Suppressor macrophage treated with lipopolysaccharide for 4 hours (primary cell): Measurements from ENCODE around the gene GLIS1.

Experiments
- DNase-seq: peaks from one replicate; pipeline ENCODE4 v3.0.0-alpha.2; 2020

The GLIS1 gene

GRCh38 chr1:53575141-53575954, 163.6 kb downstream of the GLIS1 start:
- no peak for DNase-seq

- no peak for DNase-seq
These were observed 164.3 kb downstream of the GLIS1 start for GRCh38 chr1:53574621-53575020.

GRCh38 chr1:53573931-53574330, 165.0 kb downstream of the GLIS1 start:
- no peak for DNase-seq

DNA sequence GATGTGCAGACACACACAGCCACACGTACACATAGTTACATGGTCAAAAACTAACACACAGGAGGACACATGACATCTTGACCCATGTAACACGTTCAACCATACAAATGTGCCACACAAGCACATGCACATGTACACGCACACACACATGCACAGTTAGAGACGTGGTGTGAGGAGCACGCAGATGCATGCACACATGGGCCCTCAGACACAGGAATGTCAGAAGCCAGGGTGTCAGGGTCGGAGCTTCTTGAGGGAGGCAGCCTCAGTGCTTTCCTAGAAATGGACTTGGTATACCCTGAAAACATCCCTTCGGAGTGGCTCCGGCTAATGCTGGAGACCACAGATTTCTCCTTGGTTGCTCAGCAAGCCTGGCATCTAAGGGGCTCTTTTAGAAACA, 165.4 kb downstream of the GLIS1 start:
- no peak for DNase-seq

DNA sequence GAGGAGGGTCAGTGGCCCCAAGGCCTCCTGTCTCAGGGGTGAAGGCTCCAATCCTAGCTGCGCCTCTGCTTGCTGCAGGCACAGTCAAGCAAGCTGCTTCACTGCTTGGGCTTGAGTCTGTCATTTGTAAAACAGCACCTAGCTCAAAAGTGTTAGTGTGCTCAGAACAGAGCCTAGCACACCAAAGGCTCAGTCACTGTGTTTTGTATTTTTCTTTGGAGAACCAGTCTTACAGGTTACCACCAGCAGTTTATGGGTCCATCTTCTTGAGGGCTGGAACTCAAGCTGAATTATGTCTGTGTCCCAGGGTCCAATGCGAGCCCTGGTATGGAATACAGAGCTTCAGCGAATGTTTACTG, 166.2 kb downstream of the GLIS1 start:
- DNase-seq = no peak

DNA sequence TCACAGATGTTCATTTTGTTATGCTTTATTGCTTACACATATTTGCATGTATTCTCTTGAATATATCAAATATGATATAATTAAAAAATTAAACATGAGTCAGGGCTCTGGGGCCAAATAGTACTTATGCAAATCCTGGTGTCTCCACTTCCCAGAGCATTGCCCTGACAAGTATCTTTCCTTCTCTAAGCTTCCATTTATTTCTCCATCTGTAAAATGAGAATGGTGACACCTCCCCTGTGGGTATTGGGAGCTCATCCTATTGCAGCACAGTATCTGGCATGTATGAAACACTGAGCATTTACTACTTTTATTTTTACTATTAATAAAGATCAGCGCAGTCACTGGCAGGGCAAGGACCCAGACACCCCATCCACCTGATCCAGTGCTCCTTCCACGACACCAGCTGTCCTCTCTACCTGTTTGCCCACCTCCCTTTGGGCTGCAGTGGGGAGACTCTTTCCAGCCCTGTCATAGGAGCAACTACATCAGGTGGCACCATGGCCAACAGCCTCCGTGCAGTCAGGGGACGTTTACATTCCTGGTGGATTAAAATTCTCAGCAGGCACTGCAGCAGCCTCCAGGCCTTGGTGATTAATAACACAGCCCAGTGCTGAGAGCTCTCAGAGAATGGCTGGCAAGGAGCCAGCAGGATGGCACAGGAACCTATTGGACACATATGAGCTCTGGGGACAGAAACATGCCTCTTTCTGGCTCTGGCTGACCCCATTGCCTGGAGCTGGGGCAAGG, 166.7 kb downstream of the GLIS1 start:
- no peak for DNase-seq

GRCh38 chr1:53568540-53568939, 170.4 kb downstream of the GLIS1 start:
- no peak for DNase-seq

GRCh38 chr1:53567851-53568250, 171.1 kb downstream of the GLIS1 start:
- no peak for DNase-seq

GRCh38 chr1:53567450-53567849, 171.5 kb downstream of the GLIS1 start:
- no peak for DNase-seq

GRCh38 chr1:53563611-53564010, 175.4 kb downstream of the GLIS1 start:
- DNase-seq = no peak

DNA sequence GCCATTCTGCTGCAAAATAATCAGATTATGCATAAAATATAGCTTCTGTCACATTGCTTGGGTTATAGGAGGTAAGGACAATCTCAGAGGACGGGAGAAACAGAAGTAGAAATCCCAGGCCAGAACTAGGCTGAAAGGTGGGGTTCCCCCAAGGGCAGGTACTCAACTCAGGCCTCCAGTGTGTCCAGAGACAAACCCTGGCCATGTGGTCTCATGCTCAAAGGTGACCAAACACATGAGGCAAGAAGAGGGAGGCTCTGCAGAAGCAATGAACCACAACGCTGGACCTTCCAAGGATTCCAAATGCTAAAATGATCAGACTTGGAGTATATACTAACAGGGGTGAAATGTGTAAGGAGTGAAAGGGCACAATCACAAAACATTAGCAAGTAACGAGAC, 176.0 kb downstream of the GLIS1 start:
- no peak for DNase-seq

DNA sequence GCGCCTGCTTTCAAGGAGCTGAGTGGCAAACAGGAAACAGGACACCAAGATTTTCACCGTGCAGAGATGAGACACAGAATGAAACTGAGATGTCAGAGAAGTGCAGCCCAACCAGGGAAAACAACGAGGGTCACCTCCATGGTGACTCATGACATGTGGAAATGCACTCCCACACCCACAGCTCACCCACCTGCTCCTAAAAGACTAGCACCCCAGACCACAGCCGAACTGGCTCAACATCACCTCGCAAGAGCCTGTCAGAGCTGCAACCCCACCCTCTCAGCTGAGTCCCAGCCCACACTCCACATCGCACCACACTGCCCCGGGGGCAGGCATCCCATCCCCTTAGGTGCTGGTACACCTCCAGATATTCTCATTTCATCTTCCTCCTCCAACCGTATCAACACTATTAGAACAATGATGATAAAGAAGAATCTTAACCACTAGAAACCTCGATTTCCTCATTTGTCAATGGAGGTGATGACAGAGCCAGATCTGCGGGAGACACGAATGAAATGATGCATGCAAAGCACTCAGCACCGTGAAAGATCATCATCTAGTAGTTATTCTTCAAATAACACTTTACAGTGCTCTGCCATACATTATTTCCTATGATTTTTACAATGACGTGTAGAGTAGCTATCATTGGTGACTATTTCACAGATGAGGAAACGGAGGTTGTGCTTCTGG, 176.5 kb downstream of the GLIS1 start:
- no peak for DNase-seq

DNA sequence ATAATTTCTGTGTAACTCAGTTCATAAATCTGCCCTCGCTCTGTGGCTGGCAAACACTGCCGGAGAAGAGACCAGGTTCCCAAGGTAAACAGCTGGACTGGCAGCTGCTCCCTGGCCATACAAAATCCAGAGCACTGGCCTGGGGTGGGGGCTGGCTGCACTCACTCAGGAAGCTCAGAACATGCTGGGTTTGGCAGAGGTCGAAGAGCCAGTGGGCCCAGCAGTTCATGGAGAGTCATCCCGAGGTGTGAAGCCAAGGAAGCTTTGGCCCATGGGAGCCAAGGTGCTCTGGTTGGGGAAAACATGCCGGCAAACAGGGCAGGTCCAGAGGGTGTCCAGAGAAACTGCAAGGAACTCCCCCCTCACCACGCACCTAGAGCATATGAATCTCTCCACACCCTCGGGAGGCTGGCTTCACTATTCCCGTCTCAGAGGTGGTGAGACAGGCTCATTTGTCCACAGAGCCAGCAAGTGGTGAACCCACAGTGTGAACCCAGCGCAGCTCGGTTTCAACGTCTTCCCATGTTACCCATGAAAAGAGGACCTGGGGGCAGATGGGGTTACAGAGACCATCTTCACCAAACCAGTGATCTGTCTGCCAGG, 177.4 kb downstream of the GLIS1 start:
- no peak for DNase-seq

GRCh38 chr1:53560581-53561502, 178.1 kb downstream of the GLIS1 start:
- no peak for DNase-seq

DNA sequence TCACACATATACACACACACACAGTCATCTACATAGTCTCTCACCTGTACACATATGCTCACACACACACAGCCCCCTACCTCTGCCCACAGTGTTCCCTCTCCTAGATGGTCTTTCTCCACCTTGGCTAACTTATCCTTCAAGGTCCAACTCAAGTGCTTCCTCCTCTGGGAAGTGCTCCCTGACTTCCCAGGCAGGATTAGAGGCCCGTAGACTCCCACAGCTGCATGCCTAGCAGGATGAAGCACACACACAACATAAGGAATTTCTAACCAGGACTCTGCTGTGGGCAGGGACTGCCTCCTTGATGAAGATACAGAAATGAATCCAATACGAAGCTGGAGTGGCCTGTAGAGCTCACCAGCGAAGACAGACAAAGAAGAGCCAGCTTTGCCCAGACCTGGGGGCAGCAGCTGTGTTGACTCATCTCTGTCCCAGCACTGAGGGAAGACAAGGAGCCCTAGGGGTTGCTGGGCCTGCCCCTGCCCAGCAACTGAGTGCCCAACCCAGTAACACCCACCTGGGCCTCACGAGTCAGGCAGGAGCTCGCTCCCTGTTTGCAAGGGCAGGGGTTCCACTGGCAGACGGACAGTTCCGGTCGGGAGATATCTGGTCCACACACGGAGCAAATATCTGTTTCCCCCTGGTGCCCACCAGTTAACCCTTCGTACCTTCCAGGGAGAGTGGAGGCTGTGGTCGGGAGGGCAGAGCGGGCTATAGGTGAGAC, 178.9 kb downstream of the GLIS1 start:
- no peak for DNase-seq

DNA sequence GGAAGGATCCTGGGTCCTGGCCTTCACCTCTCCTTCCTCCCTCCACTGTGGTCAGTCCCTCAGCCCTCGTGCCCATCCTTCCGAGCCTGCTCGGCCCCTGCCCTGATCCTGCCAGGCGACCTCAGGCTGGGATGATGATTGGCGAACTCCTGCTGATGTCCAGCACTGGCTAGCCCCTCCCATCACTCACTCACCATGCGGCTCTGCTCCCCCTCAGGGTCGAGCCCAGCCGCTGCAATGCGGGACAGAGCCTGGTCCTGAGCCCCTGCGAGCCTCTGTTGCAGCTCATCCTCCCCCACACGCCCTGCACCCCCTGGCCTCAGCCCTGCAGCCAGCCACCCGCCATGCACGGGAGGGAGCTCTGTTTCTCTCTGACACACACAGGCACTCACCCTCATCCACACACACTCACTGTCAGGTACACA, 179.6 kb downstream of the GLIS1 start:
- DNase-seq = no peak

- DNase-seq = no peak
These were observed 180.1 kb downstream of the GLIS1 start for GRCh38 chr1:53558739-53559315.

- no peak for DNase-seq
These were observed 180.9 kb downstream of the GLIS1 start for GRCh38 chr1:53557830-53558738.

DNA sequence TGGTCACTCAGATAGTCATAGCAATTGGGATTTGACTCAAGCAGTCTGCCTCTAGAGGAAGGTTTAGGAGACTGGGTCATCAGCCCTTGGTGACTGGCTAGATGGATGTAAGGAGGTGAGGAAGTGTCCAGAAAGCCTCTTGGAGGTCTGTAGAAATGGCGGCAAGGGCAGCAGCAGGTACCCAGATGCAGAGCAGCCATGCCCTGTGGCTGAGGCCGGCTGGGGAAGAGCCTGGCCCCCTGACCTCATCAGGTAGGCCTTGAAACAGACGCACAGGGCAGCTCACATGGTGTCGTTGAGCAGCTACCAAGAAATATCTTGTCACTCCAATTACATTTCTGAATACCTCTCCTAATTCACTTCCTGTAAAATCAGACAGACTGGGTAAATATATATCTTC, 181.6 kb downstream of the GLIS1 start:
- no peak for DNase-seq

DNA sequence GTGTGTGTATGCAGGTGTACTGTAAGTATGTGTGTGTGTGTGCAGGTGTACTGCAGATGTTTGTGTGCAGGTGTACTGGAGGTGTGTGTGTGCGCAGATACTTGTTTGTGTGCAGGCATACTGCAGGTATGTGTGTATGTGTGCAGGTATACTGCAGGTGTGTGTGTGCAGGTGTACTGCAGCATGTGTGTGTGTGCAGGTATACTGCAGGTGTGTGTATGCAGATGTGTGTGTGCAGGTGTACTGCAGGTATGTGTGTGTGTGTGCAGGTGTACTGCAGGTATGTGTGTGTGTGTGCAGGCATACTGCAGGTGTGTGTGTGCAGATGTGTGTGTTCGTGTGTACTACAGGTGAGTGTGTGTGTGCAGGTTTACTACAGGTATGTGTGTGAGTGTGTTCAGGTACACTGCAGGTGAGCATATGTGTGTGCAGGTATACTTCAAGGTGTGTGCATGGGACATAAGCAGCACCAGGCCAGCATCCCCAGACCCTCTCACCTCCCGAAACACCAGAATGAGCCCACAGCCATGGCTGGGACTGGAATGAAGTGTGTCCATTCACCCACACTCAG, 182.2 kb downstream of the GLIS1 start:
- DNase-seq = no peak
